BJ (cell line): ENCODE results near the gene FSTL4. TPM values are rescaled to one million over a fixed set of nuclear protein-coding genes. Genes with fewer than 3 reads are reported as not detected.

Experiments
- CTCF ChIA-PET: fragments of 350-600 bp; formaldehyde crosslinking; extraction: SDS; loops from one replicate; lab custom pipeline; 2021; ENCODE audit warnings: antibody characterized with exemption, inconsistent platforms; lab: Yijun Ruan, JAX
- POLR2A ChIA-PET: fragments of 300-600 bp; sonication (Branson Sonifier 250); formaldehyde crosslinking; extraction: SDS; loops from one replicate; lab custom pipeline; 2021; ENCODE audit warnings: antibody characterized with exemption; lab: Charles Lee
- DNase-seq: peaks from one replicate; pipeline ENCODE4 v3.0.0-alpha.2; 2011; ENCODE audit warnings: low read depth
- H3K27me3 ChIP-seq: 2 replicates; pipeline ENCODE4 v1.6.0; 2011; ENCODE audit warnings: low read length; ENCODE audit not compliant: control insufficient read depth, insufficient read depth
- H3K36me3 ChIP-seq: 2 replicates; pipeline ENCODE4 v1.5.1; 2011; ENCODE audit warnings: low read length; ENCODE audit not compliant: control insufficient read depth, insufficient read depth
- H3K4me3 ChIP-seq: 2 replicates; pipeline ENCODE4 v1.5.1; 2011; ENCODE audit warnings: low read depth, mild to moderate bottlenecking, control low read depth, low read length
- polyA plus RNA-seq: library from polyadenylated mRNA; depleted of rRNA; stranded (reverse); fragments of >200 nt; gene quantifications from 2 replicates; pipeline ENCODE4 v1.2.3, GENCODE V29; 2011
- TF ChIP-seq, protein P1 (sequence below): IDR thresholded peaks from 2 replicates; pipeline ENCODE4 v1.5.1; 2011; ENCODE audit warnings: low read depth, mild to moderate bottlenecking, control low read depth, inconsistent platforms, low read length, moderate library complexity; ENCODE audit not compliant: insufficient read depth

Gene FSTL4
- polyA plus RNA-seq, 1 experiment, result not detected

- Histone ChIP-seq H3K27me3 (peaks cover 3% of the 10 kb centered on the region), H3K4me3 (no peak overlapping the region), H3K36me3 (no peaks in the 10 kb centered on the region)
- TF ChIP-seq, protein P1, sequence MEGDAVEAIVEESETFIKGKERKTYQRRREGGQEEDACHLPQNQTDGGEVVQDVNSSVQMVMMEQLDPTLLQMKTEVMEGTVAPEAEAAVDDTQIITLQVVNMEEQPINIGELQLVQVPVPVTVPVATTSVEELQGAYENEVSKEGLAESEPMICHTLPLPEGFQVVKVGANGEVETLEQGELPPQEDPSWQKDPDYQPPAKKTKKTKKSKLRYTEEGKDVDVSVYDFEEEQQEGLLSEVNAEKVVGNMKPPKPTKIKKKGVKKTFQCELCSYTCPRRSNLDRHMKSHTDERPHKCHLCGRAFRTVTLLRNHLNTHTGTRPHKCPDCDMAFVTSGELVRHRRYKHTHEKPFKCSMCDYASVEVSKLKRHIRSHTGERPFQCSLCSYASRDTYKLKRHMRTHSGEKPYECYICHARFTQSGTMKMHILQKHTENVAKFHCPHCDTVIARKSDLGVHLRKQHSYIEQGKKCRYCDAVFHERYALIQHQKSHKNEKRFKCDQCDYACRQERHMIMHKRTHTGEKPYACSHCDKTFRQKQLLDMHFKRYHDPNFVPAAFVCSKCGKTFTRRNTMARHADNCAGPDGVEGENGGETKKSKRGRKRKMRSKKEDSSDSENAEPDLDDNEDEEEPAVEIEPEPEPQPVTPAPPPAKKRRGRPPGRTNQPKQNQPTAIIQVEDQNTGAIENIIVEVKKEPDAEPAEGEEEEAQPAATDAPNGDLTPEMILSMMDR, result no peak
- POLR2A ChIA-PET, result no interaction called here
- CTCF ChIA-PET, result no interaction called here
- DNase-seq, result no peak
Observed at GRCh38 chr5:133360693-133361472, 251.5 kb downstream of the FSTL4 start.

GRCh38 chr5:133359861-133360260, 252.5 kb downstream of the FSTL4 start:
- ChIA-PET POLR2A (no interaction called here), CTCF (no interaction called here)
- Histone ChIP-seq H3K27me3 (peaks cover 1% of the 10 kb centered on the region; the same call in 1 of the 2 replicates), H3K4me3 (no peak overlapping the region), H3K36me3 (no peaks in the 10 kb centered on the region)
- TF ChIP-seq, protein P1, result no peak
- no peak for DNase-seq

- ChIA-PET POLR2A (no interaction called here), CTCF (interaction anchor here (0.6 kb wide), 1 partner anchor 348 kb away, joined by 5 read pairs; no protein-coding TSS in a partner anchor)
- TF ChIP-seq, protein P1, result no peak
- Histone ChIP-seq H3K4me3 (no peak overlapping the region), H3K36me3 (no peaks in the 10 kb centered on the region), H3K27me3 (peaks cover 1% of the 10 kb centered on the region; the same call in 1 of the 2 replicates)
- no peak for DNase-seq
Observed at GRCh38 chr5:133358271-133358670, 254.1 kb downstream of the FSTL4 start.

DNA sequence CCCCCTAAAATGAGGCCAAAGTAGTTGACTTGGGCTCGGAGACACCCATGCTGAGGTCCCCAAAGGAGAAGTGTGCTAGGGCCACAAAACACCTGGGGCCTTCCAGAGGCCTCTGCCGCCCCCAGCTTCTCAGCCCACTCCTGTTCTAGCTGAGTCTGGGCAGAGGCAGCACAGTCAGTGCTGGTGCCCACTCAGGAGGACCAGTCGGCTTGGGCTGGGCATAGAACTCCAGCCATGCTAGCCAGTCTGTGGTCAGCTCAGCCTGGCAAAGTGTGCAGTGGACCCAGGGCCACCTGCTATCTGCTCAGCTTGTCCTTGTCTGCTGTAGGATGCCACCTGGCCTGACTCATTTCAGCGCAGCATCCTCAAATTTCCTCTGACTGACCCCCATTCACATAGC, 254.6 kb downstream of the FSTL4 start:
- Histone ChIP-seq H3K4me3 (no peak overlapping the region), H3K27me3 (peaks cover 1% of the 10 kb centered on the region; the same call in 1 of the 2 replicates), H3K36me3 (no peaks in the 10 kb centered on the region)
- TF ChIP-seq, protein P1, result no peak
- DNase-seq, result no peak
- ChIA-PET CTCF (no interaction called here), POLR2A (no interaction called here)

DNA sequence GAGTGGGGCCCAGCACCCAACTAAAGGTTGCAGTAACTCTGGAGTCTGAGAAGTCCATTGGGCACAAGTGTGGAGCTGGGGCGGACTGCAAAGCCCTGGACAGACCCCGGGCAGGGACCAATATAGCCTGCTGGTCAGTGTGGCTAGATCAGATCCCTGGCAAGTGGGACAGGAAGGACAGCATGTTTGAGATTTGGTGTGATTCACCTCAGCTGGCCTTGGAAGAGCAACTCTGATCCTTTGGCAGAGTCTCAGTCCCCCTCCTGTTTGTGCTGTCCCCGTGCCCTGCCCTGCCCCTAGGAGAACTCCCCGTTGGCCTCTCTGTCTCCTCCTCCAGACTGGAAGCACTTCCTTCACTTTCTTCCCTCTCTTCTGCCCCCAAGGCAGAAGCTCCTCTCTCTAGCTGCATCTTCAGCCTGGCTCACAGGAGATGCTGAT, 255.3 kb downstream of the FSTL4 start:
- Histone ChIP-seq H3K4me3 (no peak overlapping the region), H3K36me3 (no peaks in the 10 kb centered on the region), H3K27me3 (peaks cover 1% of the 10 kb centered on the region; the same call in 1 of the 2 replicates)
- ChIA-PET CTCF (no interaction called here), POLR2A (no interaction called here)
- TF ChIP-seq, protein P1, result no peak
- no peak for DNase-seq
